ENCODE results near the gene NLRP10. TPM values are rescaled to one million over a fixed set of nuclear protein-coding genes. Genes with fewer than 3 reads are reported as not detected.

Gene NLRP10
- total RNA-seq, 1 donor from 2014 or later = not detected

GRCh38 chr11:8008212-8008611 is 43.0 kb upstream of the NLRP10 start:
- H3K27me3 Mint-ChIP-seq = peaks cover 17% of the 10 kb centered on the region
- no peak for DNase-seq (ENCODE audit: low spot score, unreplicated experiment)
- no peak overlapping the region for H3K27ac Mint-ChIP-seq
- no peaks in the 10 kb centered on the region for H3K4me1 Mint-ChIP-seq (ENCODE audit: low read depth)
- no peak overlapping the region for H3K4me3 Mint-ChIP-seq (ENCODE audit: low read depth)
- H3K36me3 Mint-ChIP-seq (ENCODE audit: insufficient read depth) = no peaks in the 10 kb centered on the region
- TF ChIP-seq, protein P1, sequence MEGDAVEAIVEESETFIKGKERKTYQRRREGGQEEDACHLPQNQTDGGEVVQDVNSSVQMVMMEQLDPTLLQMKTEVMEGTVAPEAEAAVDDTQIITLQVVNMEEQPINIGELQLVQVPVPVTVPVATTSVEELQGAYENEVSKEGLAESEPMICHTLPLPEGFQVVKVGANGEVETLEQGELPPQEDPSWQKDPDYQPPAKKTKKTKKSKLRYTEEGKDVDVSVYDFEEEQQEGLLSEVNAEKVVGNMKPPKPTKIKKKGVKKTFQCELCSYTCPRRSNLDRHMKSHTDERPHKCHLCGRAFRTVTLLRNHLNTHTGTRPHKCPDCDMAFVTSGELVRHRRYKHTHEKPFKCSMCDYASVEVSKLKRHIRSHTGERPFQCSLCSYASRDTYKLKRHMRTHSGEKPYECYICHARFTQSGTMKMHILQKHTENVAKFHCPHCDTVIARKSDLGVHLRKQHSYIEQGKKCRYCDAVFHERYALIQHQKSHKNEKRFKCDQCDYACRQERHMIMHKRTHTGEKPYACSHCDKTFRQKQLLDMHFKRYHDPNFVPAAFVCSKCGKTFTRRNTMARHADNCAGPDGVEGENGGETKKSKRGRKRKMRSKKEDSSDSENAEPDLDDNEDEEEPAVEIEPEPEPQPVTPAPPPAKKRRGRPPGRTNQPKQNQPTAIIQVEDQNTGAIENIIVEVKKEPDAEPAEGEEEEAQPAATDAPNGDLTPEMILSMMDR (IDR thresholded peaks at IDR 0.05; ENCODE audit: unreplicated experiment) = no peak
- no peaks in the 10 kb centered on the region for H3K9me3 Mint-ChIP-seq (ENCODE audit: low read depth)

DNA sequence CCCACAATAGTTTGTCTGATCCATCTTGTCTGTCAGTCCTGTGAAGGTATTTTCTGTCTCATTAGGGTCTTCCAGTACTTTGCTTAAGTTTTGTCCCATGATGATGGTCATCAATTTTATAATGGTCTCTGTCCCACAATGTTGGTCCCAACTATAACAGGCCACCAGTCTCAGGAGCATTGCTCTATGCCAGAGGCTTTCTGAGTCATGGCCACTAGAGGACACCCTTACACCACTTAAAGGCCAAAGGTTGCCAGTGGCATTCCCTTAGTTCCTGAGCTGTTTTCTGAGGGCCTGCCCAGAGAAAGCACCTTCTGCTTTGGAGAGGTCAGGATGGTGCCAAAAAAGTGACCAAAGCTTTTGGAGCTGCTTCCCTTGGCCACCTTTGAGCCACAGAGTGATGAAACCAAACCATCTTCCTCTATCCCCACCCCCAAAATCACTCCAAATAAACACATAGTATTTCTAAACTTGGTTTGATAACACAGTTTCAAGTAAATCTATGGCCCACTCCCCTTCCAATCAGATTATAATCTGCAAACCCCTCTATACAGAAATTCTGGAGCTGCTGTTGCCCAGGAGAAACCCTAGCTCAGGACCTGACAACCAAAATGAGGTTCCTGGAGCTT is 41.2 kb upstream of the NLRP10 start:
- Mint-ChIP-seq H3K27ac (no peak overlapping the region), H3K4me1 (ENCODE audit: low read depth) (no peaks in the 10 kb centered on the region), H3K36me3 (ENCODE audit: insufficient read depth) (no peaks in the 10 kb centered on the region), H3K9me3 (ENCODE audit: low read depth) (no peaks in the 10 kb centered on the region), H3K4me3 (ENCODE audit: low read depth) (no peak overlapping the region), H3K27me3 (peaks cover 10% of the 10 kb centered on the region)
- peak; percentile 56 for DNase-seq (ENCODE audit: low spot score, unreplicated experiment)
- TF ChIP-seq, protein P1 (IDR thresholded peaks at IDR 0.05; ENCODE audit: unreplicated experiment) = peak; percentile 91

- DNase-seq (ENCODE audit: low spot score, unreplicated experiment) = no peak
- TF ChIP-seq, protein P1 (IDR thresholded peaks at IDR 0.05; ENCODE audit: unreplicated experiment) = no peak
- no peak overlapping the region for H3K27ac Mint-ChIP-seq
- peaks cover 6% of the 10 kb centered on the region for H3K27me3 Mint-ChIP-seq
- H3K4me3 Mint-ChIP-seq (ENCODE audit: low read depth) = no peak overlapping the region
- no peaks in the 10 kb centered on the region for H3K9me3 Mint-ChIP-seq (ENCODE audit: low read depth)
- H3K4me1 Mint-ChIP-seq (ENCODE audit: low read depth) = no peaks in the 10 kb centered on the region
- no peaks in the 10 kb centered on the region for H3K36me3 Mint-ChIP-seq (ENCODE audit: insufficient read depth)
Observed at GRCh38 chr11:8005556-8005955, 40.3 kb upstream of the NLRP10 start.

GRCh38 chr11:8004008-8004407 is 38.8 kb upstream of the NLRP10 start:
- Mint-ChIP-seq H3K27me3 (peaks cover 6% of the 10 kb centered on the region), H3K36me3 (ENCODE audit: insufficient read depth) (peaks cover 1% of the 10 kb centered on the region), H3K4me3 (ENCODE audit: low read depth) (no peak overlapping the region), H3K27ac (no peak overlapping the region), H3K4me1 (ENCODE audit: low read depth) (no peaks in the 10 kb centered on the region), H3K9me3 (ENCODE audit: low read depth) (no peaks in the 10 kb centered on the region)
- no peak for DNase-seq (ENCODE audit: low spot score, unreplicated experiment)
- TF ChIP-seq, protein P1 (IDR thresholded peaks at IDR 0.05; ENCODE audit: unreplicated experiment) = no peak

- Mint-ChIP-seq H3K4me3 (ENCODE audit: low read depth) (no peak overlapping the region), H3K36me3 (ENCODE audit: insufficient read depth) (peaks cover 1% of the 10 kb centered on the region), H3K27me3 (peaks cover 3% of the 10 kb centered on the region), H3K27ac (no peak overlapping the region), H3K4me1 (ENCODE audit: low read depth) (no peaks in the 10 kb centered on the region), H3K9me3 (ENCODE audit: low read depth) (no peaks in the 10 kb centered on the region)
- no peak for DNase-seq (ENCODE audit: low spot score, unreplicated experiment)
- TF ChIP-seq, protein P1 (IDR thresholded peaks at IDR 0.05; ENCODE audit: unreplicated experiment) = no peak
Observed at GRCh38 chr11:8003187-8003586, 37.9 kb upstream of the NLRP10 start.
